DOHH2 (cell line): Measurements from ENCODE around the gene MYLIP.

ENCODE experiments used
- CTCF ChIP-seq: fragments of 200-600 bp; sonication (generic); IDR thresholded peaks from one replicate; pipeline ENCODE4 v1.5.1; 2014; ENCODE audit warnings: antibody characterized with exemption, mild to moderate bottlenecking, low read depth, low read length; ENCODE audit not compliant: poor library complexity, severe bottlenecking
- EZH2phosphoT487 ChIP-seq: fragments of 200-600 bp; sonication (generic); IDR thresholded peaks from 2 replicates; pipeline ENCODE4 v1.6.1; 2017; ENCODE audit warnings: borderline replicate concordance, mild to moderate bottlenecking, antibody characterized with exemption, low read length, moderate library complexity, mixed read lengths

GRCh38 chr6:16128759-16129622 lies at the start of gene MYLIP:
- peak; percentile 72 for TF ChIP-seq CTCF
- TF ChIP-seq EZH2phosphoT487 = no peak
